ENCODE results near the gene AFAP1.

Gene AFAP1

GRCh38 chr4:7784131-7784870 lies 155.4 kb downstream of the AFAP1 start:
- DNase-seq (ENCODE audit: low read depth) = no peak

- DNase-seq (ENCODE audit: low read depth) = no peak
Measured at GRCh38 chr4:7783541-7783940, 156.1 kb downstream of the AFAP1 start.

GRCh38 chr4:7782783-7783182 lies 156.9 kb downstream of the AFAP1 start:
- no peak for DNase-seq (ENCODE audit: low read depth)

DNA sequence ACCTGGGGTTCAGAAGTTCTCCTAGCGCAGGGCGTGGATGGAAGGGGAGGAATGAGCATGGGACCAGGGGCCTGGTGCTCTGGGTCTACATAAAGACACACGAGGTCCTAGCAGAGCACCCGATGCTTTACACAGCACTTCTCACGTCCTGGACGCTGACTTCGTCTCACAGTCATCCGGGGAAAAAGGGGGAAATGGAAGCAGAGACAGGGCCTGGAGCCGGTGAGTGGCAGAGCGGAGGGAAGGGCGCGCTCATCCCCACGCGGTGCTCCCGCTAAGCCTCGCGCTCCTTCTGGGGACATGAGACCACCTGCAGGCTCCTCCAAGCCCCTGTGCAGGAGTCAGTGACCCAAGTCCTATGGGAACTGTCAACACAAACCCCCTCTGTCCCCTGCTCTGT lies 157.7 kb downstream of the AFAP1 start:
- DNase-seq (ENCODE audit: low read depth) = no peak

- no peak for DNase-seq (ENCODE audit: low read depth)
Measured at GRCh38 chr4:7781366-7781765, 158.3 kb downstream of the AFAP1 start.

DNA sequence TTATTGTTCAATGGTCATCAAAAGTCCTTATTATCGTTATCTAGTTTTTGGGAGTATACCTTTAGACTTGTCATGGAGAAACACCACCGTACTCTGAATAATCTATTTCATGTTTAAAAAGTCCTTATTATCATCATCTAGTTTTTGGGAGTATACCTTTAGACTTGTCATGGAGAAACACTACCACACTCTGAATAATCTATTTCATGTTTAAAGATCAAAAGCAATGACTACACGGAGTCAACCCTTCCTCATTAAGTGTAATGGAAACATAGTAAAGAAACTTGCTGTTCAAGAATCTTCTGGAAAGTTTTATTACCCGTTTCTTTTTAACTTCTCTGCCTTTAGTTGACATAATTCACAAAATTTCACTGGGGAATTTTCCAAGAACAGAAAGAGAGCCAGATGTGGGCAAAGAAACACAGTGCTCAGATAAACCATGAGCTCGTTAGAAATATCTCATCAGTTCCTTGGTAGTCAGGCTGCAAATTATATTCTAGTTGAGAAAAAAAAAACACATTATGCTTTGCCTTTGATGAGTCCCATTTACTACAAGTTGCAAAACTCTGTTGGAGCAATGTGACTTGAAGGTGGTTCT lies 158.8 kb downstream of the AFAP1 start:
- no peak for DNase-seq (ENCODE audit: low read depth)

- DNase-seq (ENCODE audit: low read depth) = no peak
Measured at GRCh38 chr4:7779432-7779768, 160.3 kb downstream of the AFAP1 start.

GRCh38 chr4:7778510-7779431 lies 160.9 kb downstream of the AFAP1 start:
- no peak for DNase-seq (ENCODE audit: low read depth)

- no peak for DNase-seq (ENCODE audit: low read depth)
Measured at GRCh38 chr4:7777871-7778509, 161.7 kb downstream of the AFAP1 start.

GRCh38 chr4:7777017-7777710 lies 162.5 kb downstream of the AFAP1 start:
- no peak for DNase-seq (ENCODE audit: low read depth)

- no peak for DNase-seq (ENCODE audit: low read depth)
Measured at GRCh38 chr4:7775396-7775795, 164.3 kb downstream of the AFAP1 start.

GRCh38 chr4:7774301-7775294 lies 165.1 kb downstream of the AFAP1 start:
- DNase-seq (ENCODE audit: low read depth) = no peak

- DNase-seq (ENCODE audit: low read depth) = no peak
Measured at GRCh38 chr4:7773401-7774180, 166.1 kb downstream of the AFAP1 start.

DNA sequence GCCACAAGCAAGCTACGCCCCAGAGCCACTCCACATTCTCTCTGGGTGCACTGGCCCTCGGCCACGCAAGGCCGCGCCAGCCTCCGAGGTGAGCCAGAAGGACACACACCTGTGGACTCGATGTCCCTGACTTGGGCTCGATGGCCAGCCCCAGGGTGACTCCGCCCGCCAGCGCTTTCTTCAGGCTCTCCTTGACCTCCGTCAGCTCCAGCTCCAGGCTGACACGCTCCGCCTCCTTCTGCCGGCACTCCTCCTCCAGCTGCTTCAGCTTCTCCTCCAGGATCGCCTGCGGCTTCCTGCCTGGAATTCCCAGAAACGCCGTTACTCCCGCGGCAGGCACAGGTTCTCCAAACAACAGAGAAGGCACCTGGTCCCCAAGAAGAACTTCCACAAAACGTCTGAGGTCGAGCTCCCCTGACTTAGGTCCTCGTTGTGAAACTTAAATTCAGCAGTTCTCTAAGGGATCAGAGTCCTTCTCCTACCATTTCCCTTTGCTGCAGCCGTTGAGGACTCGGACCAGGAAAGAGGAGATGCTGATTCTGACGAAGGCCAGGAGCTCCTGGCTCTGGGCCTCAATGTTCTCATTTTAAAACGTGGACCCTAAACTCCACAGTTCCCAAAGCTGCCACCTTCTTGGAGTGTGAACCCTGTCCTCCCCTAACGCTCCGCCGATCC lies 166.8 kb downstream of the AFAP1 start:
- DNase-seq (ENCODE audit: low read depth) = no peak

- no peak for DNase-seq (ENCODE audit: low read depth)
Measured at GRCh38 chr4:7771541-7772507, 167.8 kb downstream of the AFAP1 start.

DNA sequence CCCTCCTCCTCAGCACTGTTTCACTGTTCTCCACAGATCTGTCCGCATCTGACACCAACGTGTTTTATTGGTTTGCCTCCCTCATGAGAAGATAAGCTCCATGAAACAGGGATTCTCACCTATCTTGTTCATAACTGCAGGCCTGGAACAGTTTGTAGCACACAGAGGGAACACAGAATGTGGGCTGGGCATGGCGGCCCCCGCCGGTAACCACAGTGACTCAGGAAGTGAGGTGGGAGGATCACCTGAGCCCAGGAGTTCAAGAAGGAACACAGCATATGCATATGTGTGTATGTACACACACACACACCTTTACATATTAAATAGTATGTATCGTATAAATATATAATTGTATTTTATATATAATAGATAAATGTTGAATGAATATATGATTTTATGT lies 168.6 kb downstream of the AFAP1 start:
- DNase-seq (ENCODE audit: low read depth) = no peak

DNA sequence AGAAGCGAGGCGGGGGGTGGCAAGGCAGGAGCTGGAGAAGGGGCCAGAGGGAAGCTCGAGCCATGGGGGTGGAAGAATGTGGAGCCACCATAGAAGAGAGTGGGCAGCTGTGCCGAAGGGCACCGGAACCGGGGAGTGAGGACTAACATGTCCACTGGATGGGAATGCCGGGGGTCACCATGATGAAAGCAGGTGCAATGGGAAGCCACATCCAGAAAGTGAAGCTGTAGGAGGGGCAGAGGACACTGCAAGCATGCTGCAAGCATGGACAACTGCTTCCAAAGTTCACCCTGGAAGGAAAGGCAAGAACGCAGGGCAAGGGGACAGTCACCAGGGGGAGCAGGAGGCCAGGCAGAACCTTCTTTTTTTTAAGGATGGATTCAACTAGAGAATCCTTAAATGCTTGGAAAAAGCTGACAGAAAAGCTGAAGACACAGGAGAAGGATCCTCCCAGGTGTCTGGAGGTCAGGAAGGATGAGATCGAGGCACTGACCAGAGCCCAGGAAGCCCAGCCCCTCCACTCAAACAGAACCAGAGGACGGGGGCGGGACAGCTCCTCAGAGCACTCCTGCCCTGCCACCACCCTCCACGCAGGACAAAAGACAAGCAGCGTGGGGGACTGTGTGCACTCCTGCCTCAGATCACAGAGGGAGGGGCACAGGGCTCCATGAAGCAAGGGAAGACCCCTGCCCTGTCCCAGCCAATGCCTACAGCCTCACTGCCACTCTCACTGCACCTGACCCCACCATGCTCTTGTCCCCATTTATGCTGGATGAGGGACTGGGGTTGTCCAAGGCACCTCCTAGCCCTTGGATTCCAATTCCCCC lies 169.2 kb downstream of the AFAP1 start:
- no peak for DNase-seq (ENCODE audit: low read depth)
